HG02981 (cell line): ENCODE results near the gene ICAM4.

Experiments
- ATAC-seq: cut with Tn5 transposase; IDR thresholded peaks from one replicate; pipeline ENCODE4 v1.9.1; 2021; ENCODE audit warnings: mild to moderate bottlenecking, moderate library complexity; ENCODE audit not compliant: unreplicated experiment

Gene ICAM4

DNA sequence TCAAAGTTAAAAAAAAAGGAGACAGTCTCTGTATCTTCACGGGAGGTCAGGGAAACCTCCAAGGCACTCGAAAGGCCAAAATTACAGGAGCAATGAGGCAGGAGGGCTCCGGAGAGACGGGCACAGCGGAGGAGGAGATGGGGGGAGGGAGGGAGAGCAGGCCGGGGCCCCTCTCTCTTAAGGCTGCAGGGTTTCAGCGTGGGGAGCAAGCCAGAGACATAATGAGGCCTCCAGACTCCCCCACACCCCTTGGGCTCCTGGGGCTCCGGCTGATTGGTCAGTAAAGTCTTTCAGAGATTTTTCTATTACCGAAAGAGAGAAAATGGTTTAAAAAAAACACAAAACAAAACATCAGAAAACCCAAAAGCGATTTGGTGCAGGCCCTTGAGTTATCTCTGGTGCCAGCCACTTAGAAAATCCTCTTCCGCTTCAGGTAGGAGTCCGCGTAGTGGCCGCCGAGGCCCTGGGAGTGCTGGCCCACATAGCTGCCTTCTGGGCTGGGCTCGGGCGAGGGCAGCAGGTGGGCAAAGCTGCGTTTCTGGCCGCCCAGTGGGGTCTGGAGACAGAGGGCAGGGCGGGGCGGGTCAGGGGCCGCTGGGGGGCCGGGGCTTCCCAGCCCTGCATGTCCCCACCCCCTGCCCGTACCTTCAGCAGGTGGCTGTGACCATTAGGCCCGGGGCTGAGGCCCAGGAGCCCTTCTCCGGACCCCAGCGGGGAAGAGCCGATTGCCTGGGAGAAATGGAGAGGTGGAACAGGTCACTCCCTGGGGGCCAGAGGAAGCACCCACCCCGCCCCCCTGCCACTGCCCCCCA is 30.5 kb downstream of the ICAM4 start:
- no peak for ATAC-seq

DNA sequence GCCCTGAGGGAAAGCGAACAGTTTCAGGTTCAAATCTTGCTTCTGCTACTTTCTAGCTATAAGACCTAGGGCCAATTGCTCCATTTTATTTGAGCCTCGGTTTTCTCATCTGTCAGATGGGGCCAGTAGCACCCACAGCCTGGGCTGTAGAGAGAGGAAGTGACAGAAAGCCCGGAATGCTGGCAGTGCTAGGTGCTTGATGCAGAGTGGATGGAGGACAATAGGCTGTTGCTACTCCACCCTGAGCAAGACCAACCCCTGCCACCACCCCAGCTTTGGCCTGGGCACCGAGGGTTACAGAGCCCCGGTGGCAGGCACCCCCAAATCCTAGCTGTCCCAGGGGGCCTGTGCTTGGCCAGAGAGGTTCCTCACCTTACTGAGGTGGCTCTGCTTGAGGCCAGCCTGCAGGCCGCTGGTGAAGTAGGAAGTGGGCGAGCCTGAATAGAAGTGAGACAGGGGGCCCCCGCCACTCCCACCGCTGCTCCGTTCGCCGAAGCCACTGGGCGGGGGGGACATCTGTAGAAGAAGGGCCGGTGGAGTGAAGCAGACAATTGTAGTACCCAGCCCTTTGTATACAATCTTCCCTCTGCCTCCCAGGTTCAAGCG is 31.2 kb downstream of the ICAM4 start:
- no peak for ATAC-seq

DNA sequence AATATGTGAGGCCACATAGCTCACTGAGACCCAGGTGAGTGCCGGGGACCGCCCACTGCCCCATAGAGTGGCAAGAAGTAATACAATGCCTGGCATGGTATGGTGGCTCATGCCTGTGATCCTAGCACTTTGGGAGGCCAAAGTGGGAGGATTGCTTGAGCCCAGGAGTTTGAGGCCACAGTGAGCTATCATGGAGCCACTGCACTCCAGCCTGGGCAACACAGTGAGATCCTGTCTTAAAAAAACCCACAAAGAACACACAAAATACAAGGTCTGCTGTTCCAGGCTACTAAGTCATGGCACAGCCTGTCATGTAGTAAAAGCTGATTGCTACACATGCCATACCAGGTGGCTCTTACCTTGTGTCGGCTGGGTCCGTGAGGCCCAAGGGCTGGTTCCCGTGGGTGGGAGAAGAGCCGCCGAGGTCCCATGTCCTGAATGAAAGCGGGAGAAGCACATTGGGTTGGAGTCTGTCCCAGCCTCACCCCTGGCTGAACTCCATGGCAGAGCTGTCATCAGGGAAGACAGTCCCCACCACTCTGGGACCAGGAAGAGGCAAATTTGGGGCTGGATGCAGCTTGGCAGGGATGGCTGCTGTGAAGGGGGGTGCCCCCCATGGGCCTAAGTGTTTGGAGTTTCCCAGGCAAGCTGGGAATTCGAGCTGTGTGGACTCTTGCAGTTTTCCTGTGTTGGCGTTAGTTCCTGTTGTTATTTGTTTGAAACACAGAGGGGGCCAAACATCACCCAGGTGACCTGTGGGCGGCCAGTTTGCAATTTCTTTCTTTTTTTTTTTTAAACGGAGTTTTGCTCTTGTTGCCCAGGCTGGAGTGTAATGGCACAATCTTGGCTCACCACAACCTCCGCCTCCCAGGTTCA is 32.3 kb downstream of the ICAM4 start:
- no peak for ATAC-seq

DNA sequence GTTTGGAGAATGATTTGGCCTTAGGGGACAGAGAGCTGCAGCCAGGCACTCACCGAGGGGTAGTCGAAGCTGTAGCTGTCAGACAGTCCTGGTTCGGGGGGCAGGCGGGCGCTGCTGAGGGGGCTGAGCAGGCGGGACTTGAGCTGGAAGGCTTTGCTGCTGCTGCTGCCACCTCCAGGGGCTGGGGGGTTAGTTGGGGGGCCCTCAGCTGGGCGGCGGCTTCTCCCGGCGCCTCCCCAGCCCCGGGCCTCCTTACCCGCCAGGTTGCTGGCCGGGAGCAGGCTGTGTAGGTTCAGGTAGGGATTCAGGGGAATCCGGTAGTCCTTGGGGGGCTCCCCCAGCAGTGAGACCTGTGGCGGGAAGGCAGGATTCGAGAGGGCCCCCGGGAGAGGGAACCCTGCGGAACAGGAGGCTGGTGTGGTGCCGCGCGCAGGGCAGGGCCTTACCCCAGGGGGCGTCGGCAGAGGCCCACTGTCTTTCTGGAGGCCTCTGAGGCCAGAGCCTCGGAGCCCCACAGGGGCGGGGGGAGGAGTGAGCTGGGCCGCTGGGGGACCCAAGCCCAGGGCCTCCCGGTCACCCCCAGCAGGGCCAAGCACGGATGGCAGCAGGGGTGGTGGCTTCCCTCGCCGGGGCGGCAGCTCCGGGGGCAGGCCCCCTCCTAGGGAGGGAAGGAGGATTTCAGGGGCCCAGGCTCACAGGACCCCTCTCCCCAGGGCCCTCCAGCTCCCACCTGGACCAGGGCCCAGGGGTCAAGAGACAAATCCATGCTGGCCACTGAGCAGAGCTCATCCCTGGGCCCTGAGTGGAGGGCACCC is 34.1 kb downstream of the ICAM4 start:
- ATAC-seq, result no peak

DNA sequence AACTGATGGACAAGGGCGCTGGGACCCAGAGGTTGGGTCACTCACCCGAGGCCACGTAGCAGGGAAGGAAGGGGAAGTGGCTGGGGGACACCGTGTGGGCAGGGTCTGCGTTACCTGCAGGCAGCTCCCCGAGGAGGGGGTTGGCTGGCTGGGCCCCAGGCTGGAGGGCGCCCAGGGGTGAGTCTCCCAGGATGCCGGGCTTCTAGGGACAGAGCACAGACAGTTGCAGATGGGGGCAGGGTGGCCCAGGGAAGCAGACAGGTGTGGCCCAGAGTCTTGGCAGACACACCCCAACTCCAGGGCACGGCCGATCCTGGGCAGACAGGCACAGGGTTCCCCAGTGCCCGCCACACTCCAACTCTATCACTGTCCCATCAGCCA is 34.7 kb downstream of the ICAM4 start:
- ATAC-seq, result no peak

DNA sequence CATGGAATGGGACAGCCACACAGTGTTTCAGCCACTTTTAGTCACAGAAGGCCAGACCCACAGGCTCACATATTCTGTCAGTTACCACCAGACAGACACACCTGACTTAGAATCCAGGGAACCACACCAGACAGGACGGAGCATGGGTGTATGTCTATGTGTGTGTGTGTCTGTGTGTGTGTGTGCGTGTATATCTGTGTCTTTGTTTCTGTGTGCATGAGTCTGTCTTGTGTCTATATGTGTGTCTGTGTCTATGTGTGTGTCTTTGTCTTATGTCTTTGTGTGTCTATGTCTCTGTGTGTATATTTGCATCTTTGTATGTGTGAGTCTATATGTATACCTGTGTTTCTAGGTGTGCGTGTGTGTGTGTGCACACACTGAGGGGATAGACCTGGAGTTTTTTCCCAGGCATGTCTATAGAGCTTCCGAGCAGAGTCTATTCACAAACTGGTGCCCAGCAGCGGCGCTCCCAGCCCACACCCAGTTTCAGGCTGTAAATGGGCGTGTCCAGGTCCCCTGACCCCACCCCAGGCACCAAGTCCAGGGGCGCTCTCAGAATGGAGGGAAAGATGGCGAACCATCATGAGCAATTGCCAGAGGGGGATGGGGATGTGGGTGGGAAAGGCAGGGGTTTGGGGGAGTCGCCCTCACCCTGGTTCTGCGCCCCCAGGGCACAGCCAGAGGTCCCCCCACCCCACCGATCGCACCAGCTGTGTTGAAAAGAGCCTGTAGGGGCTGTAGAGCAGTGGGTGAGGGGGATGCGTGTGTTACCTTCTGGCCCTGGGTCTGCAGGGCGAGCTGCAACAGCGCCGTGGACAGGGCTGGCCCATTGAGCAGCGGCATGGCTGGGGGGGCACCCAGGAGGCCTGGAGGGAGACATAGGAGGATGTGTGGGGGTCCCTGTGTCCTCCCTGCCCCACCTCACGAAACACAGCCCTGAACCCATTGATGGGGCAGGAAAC is 35.4 kb downstream of the ICAM4 start:
- no peak for ATAC-seq

DNA sequence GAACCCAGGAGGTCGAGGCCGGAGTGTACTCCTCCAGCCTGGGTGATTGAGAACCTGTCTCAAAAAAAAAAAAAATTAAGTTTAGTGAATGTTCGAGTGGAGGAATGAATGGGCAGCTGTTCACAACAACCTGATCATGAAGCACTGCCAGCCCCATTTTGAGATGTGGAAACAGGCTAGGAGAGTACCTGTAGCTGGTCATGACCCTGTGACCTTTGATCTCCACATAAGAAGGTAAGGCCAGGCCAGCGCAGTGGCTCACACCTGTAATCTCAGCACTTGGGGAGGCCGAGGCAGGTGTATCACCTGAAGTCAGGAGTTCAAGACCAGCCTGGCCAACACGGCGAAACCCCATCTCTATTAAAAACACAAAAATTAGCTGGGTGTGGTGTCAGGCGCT is 39.0 kb downstream of the ICAM4 start:
- ATAC-seq, result no peak

DNA sequence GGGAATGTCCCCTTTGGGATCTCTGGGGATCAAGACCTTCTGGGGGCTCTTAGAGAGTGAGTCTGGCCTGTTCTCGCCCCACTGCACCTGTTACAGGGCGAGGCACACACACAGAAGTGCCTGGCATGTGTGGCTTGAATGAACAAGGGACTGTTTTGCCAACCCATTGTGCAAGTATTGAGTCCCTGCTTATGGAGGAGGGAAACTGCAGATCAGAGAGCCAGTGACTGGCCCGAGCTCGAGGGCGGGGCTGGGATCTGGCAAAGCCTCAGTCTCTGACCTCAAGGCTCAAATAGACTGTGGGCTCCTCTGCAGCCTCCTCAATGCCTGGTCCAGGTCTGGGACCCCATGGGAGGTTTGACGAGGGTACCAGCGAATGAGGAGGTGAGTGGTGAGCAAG is 41.0 kb downstream of the ICAM4 start:
- no peak for ATAC-seq

DNA sequence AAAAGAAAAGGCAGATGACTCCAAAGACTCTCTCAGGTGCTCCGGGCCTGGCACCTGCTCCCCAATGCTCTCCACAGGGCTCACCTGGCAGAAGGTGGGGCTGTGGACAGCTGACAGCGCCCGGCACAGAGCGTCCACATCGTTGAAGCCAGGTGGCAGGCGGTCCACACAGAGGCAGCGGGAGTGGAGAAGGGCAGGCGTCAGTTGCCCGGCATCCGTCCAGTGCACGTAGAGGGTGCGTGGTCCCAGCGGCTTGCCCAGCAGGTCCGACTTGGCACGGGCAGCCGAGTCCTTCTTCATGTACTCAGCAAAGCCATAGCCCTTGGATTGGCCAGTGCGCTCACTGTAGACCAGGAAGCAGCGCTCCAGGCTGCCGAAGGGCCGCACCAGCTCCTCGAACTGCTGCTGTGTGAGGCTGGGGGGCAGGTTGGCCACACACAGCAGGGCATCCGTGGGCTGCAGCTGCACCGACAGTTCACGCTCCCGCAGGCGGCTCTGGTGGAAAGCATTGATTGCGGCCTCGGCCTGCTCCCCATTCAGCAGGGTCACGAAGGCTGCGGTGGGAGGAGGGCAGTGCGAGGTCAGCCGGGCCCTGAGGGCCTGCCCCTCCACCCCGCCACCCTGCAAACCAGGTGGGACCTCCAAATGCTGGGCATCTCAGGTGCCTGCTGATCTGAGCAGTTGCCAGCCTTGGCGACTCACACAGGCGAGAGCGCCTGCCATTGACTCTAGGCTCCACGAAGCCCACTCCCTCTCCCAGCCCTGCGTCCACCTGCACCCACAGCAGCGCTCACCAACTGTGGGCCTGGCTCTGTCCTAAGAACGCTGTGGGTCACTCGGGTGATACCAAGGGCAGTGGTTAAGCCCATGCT is 42.0 kb downstream of the ICAM4 start:
- ATAC-seq, result no peak

DNA sequence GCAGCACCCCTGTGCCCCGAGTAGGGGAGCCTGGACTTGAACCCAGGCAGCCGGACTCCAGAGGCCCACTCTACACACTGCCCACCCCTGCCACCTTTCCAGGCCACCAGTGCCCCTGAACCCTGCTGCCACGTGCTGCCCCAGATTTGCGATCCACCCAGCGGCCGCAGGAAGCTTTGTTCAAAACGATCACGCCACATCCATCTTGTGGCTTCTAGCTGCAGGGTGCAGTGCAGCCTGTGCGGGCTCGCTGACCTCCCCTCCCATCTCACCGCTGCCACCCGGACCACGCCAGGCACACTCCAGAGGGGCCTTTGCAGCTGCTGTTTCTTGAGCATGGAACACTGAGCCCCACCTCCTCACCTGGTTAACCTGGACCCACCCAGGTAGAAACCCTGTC is 42.8 kb downstream of the ICAM4 start:
- no peak for ATAC-seq

DNA sequence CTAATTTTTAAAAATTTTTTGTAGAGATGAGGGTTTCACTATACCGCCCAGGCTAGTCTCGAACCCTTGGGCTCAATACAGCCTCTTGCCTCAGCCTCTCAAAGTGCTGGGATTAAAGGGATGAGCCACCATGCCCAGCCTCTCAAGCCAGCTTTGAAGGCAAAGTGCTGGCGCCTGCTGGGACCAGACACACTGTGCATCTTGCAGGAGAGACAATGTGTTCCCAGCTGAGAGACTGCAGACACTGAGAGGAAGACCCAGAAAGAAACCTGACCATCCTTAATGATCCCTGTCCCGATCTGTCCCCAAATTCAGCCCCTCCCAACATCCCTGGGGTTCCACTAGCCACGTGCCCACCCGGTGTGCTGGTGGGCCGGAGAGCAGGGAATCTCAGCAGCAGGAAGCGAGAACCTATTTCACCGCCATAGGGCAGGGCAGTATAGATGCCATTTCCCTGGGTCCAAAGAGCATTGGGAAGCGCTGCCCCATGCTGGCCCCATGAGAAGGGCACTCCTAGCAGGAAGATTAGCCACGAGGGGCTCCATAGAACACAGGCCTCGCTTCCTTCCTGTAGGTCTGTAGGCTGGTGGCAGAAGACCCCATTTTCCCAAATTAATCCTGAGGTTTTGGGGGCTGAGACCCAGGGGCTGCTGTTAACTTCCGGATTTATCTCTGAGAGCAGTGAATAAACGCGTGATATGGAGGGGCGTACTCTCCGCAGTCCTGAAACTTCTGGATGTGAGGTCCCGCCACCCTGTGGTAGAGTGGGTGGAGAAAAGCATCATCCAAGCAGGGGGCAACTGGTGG is 45.6 kb downstream of the ICAM4 start:
- ATAC-seq, result no peak

DNA sequence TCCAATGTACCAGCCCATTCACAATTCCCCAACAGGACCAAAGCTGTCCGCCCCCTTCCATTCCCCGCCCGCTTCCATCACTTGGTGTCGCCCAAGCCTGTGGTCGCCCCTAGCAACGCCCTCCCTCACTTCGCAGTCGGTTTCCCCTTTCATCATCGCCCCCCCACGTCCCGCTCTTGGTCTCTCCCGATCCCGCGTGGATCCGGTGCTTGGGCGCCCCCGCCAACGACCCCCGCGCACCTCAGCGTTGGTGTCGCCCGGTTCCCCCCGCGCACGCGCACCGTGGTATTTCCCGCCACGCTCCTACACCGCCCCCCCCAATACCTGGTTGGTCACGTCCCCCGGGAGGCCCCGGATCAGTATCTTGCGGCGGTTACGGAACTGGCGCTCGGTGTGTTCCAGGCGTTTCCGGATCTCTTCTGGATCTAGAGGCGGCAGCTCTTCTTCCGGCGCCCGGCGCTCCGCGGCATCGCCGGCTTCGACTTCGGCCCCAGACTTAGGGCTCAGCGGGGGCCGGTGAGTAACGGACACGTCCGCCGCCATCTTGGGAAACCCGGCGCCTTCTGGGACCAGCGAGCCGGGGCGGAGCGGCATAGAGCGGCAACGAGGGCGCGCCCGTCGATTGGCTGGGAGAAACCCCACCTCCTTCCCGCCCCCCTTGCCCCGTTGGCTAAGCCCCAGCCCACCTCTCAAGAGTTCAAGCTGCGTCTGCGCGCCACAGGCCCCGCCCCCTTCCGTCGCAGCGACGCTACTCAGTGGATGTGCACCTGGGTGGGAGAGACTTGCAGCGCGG is 46.4 kb downstream of the ICAM4 start, which contains the start of gene RAVER1:
Gene RAVER1, minus strand, starts transcription at position 565 of the 793 bp plus-strand sequence. Its CDS starts 22 bp downstream, at position 543.
- ATAC-seq, result peak; percentile 83

DNA sequence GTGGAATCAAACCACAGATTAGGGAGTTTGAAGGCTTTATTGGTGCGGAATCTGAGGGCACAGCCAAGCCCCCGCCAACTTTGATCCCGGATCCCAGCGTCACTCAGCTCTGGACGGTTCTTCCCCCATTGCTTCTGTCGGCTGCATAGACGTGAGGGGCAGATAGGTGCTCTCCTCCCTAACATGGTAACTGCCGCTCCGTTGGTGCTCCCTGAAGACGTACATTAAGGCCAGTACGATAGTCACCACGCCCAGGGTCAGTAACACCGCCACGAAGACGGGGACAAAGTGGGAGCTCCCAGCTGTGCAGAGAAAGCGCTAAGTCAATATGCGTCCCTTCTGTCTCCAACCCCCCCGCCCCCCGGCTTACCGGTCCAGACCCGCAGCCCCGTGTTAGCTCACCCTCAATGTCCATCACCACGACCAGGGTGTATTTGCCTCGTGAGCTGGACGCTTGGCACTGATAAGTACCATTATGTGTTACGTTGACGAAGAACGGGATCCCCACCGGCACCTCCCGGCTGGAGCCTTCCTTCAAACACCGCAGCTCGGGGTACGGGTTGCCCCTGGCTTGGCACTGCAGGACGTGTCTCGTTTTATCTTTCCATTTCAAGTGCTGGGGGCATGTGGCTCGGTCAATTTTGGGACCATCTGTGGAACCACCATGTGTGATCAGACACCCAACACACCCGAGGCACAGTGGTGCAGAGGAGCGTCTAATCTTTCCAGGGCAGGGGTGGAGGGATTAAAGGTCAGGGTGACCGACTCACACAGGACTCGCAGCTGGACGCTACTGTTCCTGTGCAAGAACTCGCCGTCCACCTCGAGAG is 47.2 kb downstream of the ICAM4 start:
- peak; percentile 7 for ATAC-seq

DNA sequence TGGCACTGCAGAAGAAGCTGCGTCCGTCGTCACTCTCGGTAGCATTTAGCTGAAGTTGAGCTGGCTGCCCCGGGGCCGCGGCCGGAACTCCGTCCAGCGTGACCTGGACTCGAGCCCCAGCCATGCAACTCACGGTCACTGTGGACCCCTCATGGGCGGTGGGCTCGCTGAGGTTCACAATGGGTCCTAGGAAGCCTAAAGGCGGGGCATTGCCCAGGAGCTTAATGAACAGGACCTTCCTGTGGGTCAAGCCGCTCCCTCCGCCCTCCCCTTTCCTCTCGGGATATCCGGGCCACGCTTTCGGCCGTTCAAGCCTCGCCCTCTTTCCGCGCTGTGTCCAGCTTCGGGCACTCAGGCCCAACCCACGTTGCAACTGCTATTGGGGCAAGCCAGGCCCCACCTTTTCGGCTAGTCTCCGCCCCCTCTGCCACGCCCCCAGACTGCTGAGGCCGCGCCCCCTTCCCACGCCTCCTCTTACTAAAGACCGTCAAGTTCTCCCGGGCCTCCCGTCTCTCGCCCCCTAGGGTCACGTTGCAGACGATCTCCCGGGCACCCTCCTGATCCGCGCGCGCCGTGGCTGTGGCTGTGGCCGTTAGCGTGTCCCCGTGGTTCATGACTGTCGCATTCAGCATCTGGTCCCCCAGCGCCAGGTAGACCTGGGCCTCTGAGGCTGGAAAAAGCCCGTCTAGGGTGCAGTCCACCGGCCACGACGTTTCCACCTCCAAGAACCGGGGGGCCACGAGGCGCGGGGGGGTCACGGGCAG is 48.0 kb downstream of the ICAM4 start:
- no peak for ATAC-seq

DNA sequence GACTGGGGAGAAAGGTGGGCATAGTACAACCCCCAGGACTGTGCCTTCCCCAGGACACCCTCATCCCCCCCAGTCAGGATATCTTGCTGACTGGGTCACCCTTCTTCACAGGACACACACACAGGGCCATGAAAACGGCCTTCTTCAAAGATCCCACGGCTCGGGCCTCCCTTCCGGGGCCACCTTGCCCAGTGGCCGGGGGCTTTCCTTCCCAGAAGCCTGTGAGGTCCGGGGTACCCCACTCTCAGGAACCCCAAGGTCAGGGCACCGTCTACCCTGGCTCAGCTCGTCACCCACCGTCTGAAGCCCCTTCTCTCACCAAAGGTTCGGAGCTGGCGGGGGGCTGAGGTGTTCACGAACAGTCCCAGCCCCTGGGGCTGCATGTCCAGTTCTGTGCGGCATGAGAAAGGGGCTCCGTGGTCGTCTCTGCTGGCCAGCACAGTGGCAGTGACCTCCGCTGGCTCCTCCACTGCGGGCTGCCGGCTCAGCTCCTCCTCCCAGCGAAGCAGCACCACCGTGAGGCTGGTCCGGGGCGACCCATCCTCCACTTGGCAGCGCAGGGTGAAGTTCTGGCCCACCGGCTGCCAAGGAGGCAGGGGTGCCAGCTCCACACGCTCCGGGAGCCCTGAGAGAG is 48.7 kb downstream of the ICAM4 start:
- ATAC-seq, result no peak
